CD4-positive, alpha-beta T cell treated with Interleukin-17A for 1 hour (primary cell): Measurements from ENCODE around the gene KRT85.
"Not testable (repeated sequence)": the region's sequence is repeated elsewhere in the genome, so short reads cannot be mapped to it uniquely, and the experiment has no call there.

Source experiments
- DNase-seq: peaks from one replicate; pipeline ENCODE4 v3.0.0-alpha.2; 2020

The KRT85 gene

GRCh38 chr12:52366738-52367485 lies at the start of gene KRT85:
Gene KRT85, minus strand, starts transcription at chr12:52367481. Its CDS starts 76 bp downstream, at chr12:52367405.
- no peak for DNase-seq

- DNase-seq = no peak
Observed at GRCh38 chr12:52416795-52417194, 49.5 kb upstream of the KRT85 start.

GRCh38 chr12:52415870-52416750 lies 48.8 kb upstream of the KRT85 start:
- DNase-seq = no peak

- no peak for DNase-seq
Observed at GRCh38 chr12:52414936-52415335, 47.7 kb upstream of the KRT85 start.

- no peak for DNase-seq
Observed at GRCh38 chr12:52413782-52414345, 46.6 kb upstream of the KRT85 start.

- no peak for DNase-seq
Observed at GRCh38 chr12:52413202-52413601, 45.9 kb upstream of the KRT85 start.

- DNase-seq = no peak
Observed at GRCh38 chr12:52411815-52412214, 44.5 kb upstream of the KRT85 start.

GRCh38 chr12:52410589-52411248 lies 43.4 kb upstream of the KRT85 start:
- not testable (repeated sequence) for DNase-seq

GRCh38 chr12:52407918-52408317 lies 40.6 kb upstream of the KRT85 start:
- no peak for DNase-seq

- DNase-seq = no peak
Observed at GRCh38 chr12:52405922-52406385, 38.7 kb upstream of the KRT85 start, which contains the start of gene KRT82. Gene KRT82, minus strand, starts transcription at chr12:52406335. Its CDS starts 58 bp downstream, at chr12:52406277.

- no peak for DNase-seq
Observed at GRCh38 chr12:52404951-52405350, 37.7 kb upstream of the KRT85 start.

- no peak for DNase-seq
Observed at GRCh38 chr12:52403561-52403960, 36.3 kb upstream of the KRT85 start.

- DNase-seq = no peak
Observed at GRCh38 chr12:52402873-52403540, 35.7 kb upstream of the KRT85 start.

GRCh38 chr12:52402377-52402776 lies 35.1 kb upstream of the KRT85 start:
- no peak for DNase-seq

GRCh38 chr12:52401926-52402325 lies 34.6 kb upstream of the KRT85 start:
- no peak for DNase-seq

- no peak for DNase-seq
Observed at GRCh38 chr12:52401526-52401925, 34.2 kb upstream of the KRT85 start.

- DNase-seq = no peak
Observed at GRCh38 chr12:52400906-52401305, 33.6 kb upstream of the KRT85 start.

- DNase-seq = no peak
Observed at GRCh38 chr12:52399756-52400155, 32.5 kb upstream of the KRT85 start.

GRCh38 chr12:52398176-52398575 lies 30.9 kb upstream of the KRT85 start:
- DNase-seq = no peak

GRCh38 chr12:52396656-52397055 lies 29.4 kb upstream of the KRT85 start:
- no peak for DNase-seq

GRCh38 chr12:52395761-52396434 lies 28.6 kb upstream of the KRT85 start:
- DNase-seq = peak; percentile 7
